ENCODE results near the gene MYOCOS.

DNA sequence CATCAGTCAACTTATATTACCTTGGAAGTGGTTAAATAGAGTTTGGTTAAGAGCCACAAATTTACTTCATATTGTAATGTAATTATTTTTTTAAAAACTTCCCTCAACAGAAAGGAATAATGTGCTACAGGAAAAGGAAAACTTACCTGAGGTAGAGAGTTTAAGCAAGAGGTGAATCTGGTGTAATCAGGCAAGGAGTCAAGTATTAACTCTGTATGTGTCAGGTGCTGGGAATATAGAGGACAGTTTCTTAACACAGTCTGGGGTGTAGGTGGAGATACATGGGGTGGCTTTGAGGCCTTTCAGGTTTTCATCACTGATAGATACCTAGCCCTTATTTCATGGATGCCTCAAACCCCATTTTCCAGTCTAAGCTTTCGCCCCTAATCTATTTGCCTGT, 25.9 kb upstream of the MYOCOS start:
- TF ChIP-seq, protein P1, sequence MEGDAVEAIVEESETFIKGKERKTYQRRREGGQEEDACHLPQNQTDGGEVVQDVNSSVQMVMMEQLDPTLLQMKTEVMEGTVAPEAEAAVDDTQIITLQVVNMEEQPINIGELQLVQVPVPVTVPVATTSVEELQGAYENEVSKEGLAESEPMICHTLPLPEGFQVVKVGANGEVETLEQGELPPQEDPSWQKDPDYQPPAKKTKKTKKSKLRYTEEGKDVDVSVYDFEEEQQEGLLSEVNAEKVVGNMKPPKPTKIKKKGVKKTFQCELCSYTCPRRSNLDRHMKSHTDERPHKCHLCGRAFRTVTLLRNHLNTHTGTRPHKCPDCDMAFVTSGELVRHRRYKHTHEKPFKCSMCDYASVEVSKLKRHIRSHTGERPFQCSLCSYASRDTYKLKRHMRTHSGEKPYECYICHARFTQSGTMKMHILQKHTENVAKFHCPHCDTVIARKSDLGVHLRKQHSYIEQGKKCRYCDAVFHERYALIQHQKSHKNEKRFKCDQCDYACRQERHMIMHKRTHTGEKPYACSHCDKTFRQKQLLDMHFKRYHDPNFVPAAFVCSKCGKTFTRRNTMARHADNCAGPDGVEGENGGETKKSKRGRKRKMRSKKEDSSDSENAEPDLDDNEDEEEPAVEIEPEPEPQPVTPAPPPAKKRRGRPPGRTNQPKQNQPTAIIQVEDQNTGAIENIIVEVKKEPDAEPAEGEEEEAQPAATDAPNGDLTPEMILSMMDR (IDR thresholded peaks at IDR 0.05) = no peak
- TF ChIP-seq POLR2A (IDR thresholded peaks at IDR 0.05) = no peak

All from suprapubic skin (tissue), 3 donors.